ENCODE data around the gene LIMD2. TPM values are rescaled to one million over a fixed set of nuclear protein-coding genes. Genes with fewer than 3 reads are reported as not detected.

Gene LIMD2
- total RNA-seq, 1 experiment from 2014 or later: 19.4 TPM

GRCh38 chr17:63716426-63716825 is 16.5 kb upstream of the LIMD2 start:
- no peaks in the 10 kb centered on the region for H3K9me3 ChIP-seq (ENCODE audit: low read length)
- no peak for DNase-seq
- no peak overlapping the region for H3K4me2 ChIP-seq (ENCODE audit: low read length)
- H3K9me2 ChIP-seq (replicated peaks; ENCODE audit: low read length): no peaks in the 10 kb centered on the region
- ChIA-PET CTCF (no interaction called here), POLR2A (ENCODE audit: unreplicated experiment) (no interaction called here)
- no peaks in the 10 kb centered on the region for H4K20me1 ChIP-seq (ENCODE audit: low read length)
- no peaks in the 10 kb centered on the region for H3K79me2 ChIP-seq (ENCODE audit: low read length)
- H3K4me3 ChIP-seq (ENCODE audit: low read length): no peak overlapping the region
- no peak for ATAC-seq
- no TSS peak for BruUV-seq (replicated peaks)
- intact Hi-C loops (cut with micrococcal nuclease): no loop called here
- no peaks in the 10 kb centered on the region for H3K27me3 ChIP-seq (ENCODE audit: low read length)
- H3K36me3 ChIP-seq (ENCODE audit: low read depth, low read length): 0 out of 2 replicates have a peak, but pooled peaks cover 3% of the 10 kb centered on the region
- TF ChIP-seq EZH2 (IDR thresholded peaks at IDR 0.05; ENCODE audit: low read length, unreplicated experiment): no peak
- no peak for TF ChIP-seq EZH2phosphoT487 (IDR thresholded peaks at IDR 0.05; ENCODE audit: borderline replicate concordance, low read length)
- no peak for TF ChIP-seq CTCF (conservative IDR thresholded peaks at IDR 0.05; ENCODE audit: low read depth, low read length)
- no peaks in the 10 kb centered on the region for H3F3A ChIP-seq (ENCODE audit: low read length, unreplicated experiment)
- no peak overlapping the region for H3K9ac ChIP-seq (ENCODE audit: low read length)
- no peak overlapping the region for H3K27ac ChIP-seq (ENCODE audit: low read length)
- H3K4me1 ChIP-seq (ENCODE audit: insufficient read depth, low read length): no peaks in the 10 kb centered on the region
- no peak overlapping the region for H2AFZ ChIP-seq (ENCODE audit: low read length)

GRCh38 chr17:63714550-63715277 is 14.8 kb upstream of the LIMD2 start:
- no peak overlapping the region for H3K9ac ChIP-seq (ENCODE audit: low read length)
- ATAC-seq (no peak; the same call in 1 of the 2 replicates), DNase-seq (no peak)
- no TSS peak for BruUV-seq (replicated peaks)
- no peak overlapping the region for H3K4me2 ChIP-seq (ENCODE audit: low read length)
- POLR2A ChIA-PET (ENCODE audit: unreplicated experiment): no interaction called here
- H3F3A ChIP-seq (ENCODE audit: low read length, unreplicated experiment): no peaks in the 10 kb centered on the region
- TF ChIP-seq EZH2phosphoT487 (IDR thresholded peaks at IDR 0.05; ENCODE audit: borderline replicate concordance, low read length) (no peak), CTCF (conservative IDR thresholded peaks at IDR 0.05; ENCODE audit: low read depth, low read length) (no peak), EZH2 (IDR thresholded peaks at IDR 0.05; ENCODE audit: low read length, unreplicated experiment) (no peak)
- 0 out of 2 replicates have a peak, but pooled peaks cover 3% of the 10 kb centered on the region for H3K36me3 ChIP-seq (ENCODE audit: low read depth, low read length)
- no peaks in the 10 kb centered on the region for H3K27me3 ChIP-seq (ENCODE audit: low read length)
- intact Hi-C loops (cut with micrococcal nuclease): no loop called here
- H3K9me3 ChIP-seq (ENCODE audit: low read length): no peaks in the 10 kb centered on the region
- H2AFZ ChIP-seq (ENCODE audit: low read length): no peak overlapping the region
- no peak overlapping the region for H3K27ac ChIP-seq (ENCODE audit: low read length)
- H3K79me2 ChIP-seq (ENCODE audit: low read length): no peaks in the 10 kb centered on the region
- no peak overlapping the region for H3K4me3 ChIP-seq (ENCODE audit: low read length)
- no peaks in the 10 kb centered on the region for H3K9me2 ChIP-seq (replicated peaks; ENCODE audit: low read length)
- H4K20me1 ChIP-seq (ENCODE audit: low read length): no peaks in the 10 kb centered on the region
- CTCF ChIA-PET: no interaction called here
- H3K4me1 ChIP-seq (ENCODE audit: insufficient read depth, low read length): no peaks in the 10 kb centered on the region

GRCh38 chr17:63709110-63709509 is 9.2 kb upstream of the LIMD2 start:
- Histone ChIP-seq H4K20me1 (ENCODE audit: low read length) (no peaks in the 10 kb centered on the region), H3K27ac (ENCODE audit: low read length) (no peak overlapping the region), H3K9ac (ENCODE audit: low read length) (no peak overlapping the region), H3K27me3 (ENCODE audit: low read length) (no peaks in the 10 kb centered on the region), H3K4me1 (ENCODE audit: insufficient read depth, low read length) (no peaks in the 10 kb centered on the region), H3K9me3 (ENCODE audit: low read length) (no peaks in the 10 kb centered on the region), H3K4me3 (ENCODE audit: low read length) (no peak overlapping the region), H3K36me3 (ENCODE audit: low read depth, low read length) (peaks cover 9% of the 10 kb centered on the region; the same call in 1 of the 2 replicates), H2AFZ (ENCODE audit: low read length) (no peak overlapping the region), H3K79me2 (ENCODE audit: low read length) (no peaks in the 10 kb centered on the region), H3K9me2 (replicated peaks; ENCODE audit: low read length) (no peaks in the 10 kb centered on the region), H3K4me2 (ENCODE audit: low read length) (no peak overlapping the region), H3F3A (ENCODE audit: low read length, unreplicated experiment) (no peaks in the 10 kb centered on the region)
- ATAC-seq (no peak), DNase-seq (no peak)
- TF ChIP-seq CTCF (conservative IDR thresholded peaks at IDR 0.05; ENCODE audit: low read depth, low read length): no peak
- ChIA-PET POLR2A (ENCODE audit: unreplicated experiment) (interaction anchor here (0.6 kb wide), 1 partner anchor 12 kb away, joined by 3 read pairs; no protein-coding TSS in a partner anchor), CTCF (interaction anchor here (0.6 kb wide), 2 partner anchors 83 to 914 kb away, joined by 3 to 5 read pairs; no protein-coding TSS in a partner anchor)
- BruUV-seq (replicated peaks): no TSS peak
- intact Hi-C loops (cut with micrococcal nuclease): no loop called here

Measured in PC-3 (cell line).